ENCODE results near the gene SCAMP1. TPM values are rescaled to one million over a fixed set of nuclear protein-coding genes. Genes with fewer than 3 reads are reported as not detected.

SCAMP1 gene, protein sequence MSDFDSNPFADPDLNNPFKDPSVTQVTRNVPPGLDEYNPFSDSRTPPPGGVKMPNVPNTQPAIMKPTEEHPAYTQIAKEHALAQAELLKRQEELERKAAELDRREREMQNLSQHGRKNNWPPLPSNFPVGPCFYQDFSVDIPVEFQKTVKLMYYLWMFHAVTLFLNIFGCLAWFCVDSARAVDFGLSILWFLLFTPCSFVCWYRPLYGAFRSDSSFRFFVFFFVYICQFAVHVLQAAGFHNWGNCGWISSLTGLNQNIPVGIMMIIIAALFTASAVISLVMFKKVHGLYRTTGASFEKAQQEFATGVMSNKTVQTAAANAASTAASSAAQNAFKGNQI
- 10 to 100 TPM; 20.1 to 28.2 (median 23.6) TPM for total RNA-seq
- 1 to 10 TPM; 3.7 to 5.8 (median 5.2) TPM for polyA plus RNA-seq
- long read RNA-seq, donor 1, full-length matches to known transcripts: 8 of 8 reads
- long read RNA-seq, donor 1, partial matches to known transcripts: 0 of 8 reads
- long read RNA-seq, donor 1, other reads (novel, unspliced or antisense): 0 of 8 reads
- long read RNA-seq, donor 2, full-length matches to known transcripts: 4 of 4 reads
- long read RNA-seq, donor 2, partial matches to known transcripts: 0 of 4 reads
- long read RNA-seq, donor 2, other reads (novel, unspliced or antisense): 0 of 4 reads

DNA sequence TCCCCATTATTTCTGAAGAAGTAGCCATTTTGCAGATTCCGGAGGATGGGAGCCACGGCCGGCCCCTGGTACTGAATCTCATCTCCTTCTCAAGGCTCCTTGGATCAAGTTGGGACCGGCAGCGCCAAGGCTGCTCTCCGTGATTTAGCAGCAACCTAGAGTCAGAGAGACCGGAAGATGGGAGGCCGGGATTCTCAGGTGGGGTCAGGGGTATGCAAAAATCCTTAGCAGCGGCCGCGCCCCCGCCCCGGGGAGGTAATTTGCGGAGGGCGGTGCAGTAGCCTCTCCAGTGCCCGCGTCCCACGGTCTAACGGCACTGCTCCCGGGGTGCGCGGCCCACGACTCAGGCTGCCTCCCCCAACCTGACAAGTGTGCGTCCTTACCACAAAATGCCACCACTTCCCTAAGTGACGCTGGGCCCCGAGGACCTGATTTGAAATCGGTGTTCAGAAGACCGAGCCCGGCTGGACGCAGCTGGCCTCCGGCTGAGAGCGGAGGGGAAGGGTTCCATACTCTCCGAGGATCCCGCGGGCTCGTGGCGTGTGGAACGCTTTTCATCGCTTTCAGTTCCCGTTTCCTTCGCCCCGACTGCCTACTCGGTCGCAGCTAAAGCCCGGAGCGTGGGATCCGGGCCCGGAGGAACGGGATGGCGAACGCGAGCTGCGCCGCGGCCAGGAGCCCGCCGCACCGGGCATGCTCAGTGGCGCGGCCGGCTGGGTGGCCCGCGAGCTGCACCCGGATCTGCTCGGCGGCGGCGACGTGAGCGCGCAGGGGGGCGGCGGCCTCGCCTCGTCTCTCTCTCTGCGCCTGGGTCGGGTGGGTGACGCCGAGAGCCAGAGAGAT lies at the start of gene SCAMP1:
Gene SCAMP1 (plus strand): TSS at position 787 of the 843 bp plus-strand sequence. CDS start 55 bp downstream, at position 842.
- no peaks in the 10 kb centered on the region for H3K27me3 ChIP-seq (replicated peaks in 1 of 7)
- intact Hi-C loops (cut with DNase I; ENCODE audit: low total_unique reads): loop anchor here (2.0 kb wide), 1 partner anchor 65 kb away; the partner anchor contains the start of gene AP3B1
- TF ChIP-seq CTCF (IDR thresholded peaks at IDR 0.05 in 8 of 11, conservative IDR thresholded peaks at IDR 0.05 in 3 of 11) (peak in 10 of 11 experiments; percentile 7 to 81 (median 60)), POLR2A (IDR thresholded peaks at IDR 0.05) (peak; percentile 10 to 31 (median 23)), POLR2AphosphoS5 (IDR thresholded peaks at IDR 0.05) (peak; percentile 91 to 94 (median 93))
- peak; percentile 99 for DNase-seq
- H3K27ac ChIP-seq: peak within 1 kb of the TSS; percentile 88 to 96 (median 92)
- H3K36me3 ChIP-seq: peaks cover 0 to 12% (median 0%) of the 10 kb centered on the region in 6 donors
- H3K9me3 ChIP-seq: no peaks in the 10 kb centered on the region
- H3K4me1 ChIP-seq: peaks cover 18 to 60% (median 34%) of the 10 kb centered on the region in 6 donors
- WGBS, 5 donors: 0 to 1% (median 0%) methylated on average over 45 to 79 of the region's 79 CpGs
- peak within 1 kb of the TSS; percentile 83 to 99 (median 94) for H3K4me3 ChIP-seq

- H3K27ac ChIP-seq: no peak overlapping the region
- intact Hi-C loops (cut with DNase I; ENCODE audit: low total_unique reads): no loop called here
- 90 to 95% (median 92%) methylated on average over 5 of the region's 5 CpGs for WGBS, 5 donors
- H3K4me3 ChIP-seq: no peak overlapping the region
- no peaks in the 10 kb centered on the region for H3K36me3 ChIP-seq
- H3K27me3 ChIP-seq (replicated peaks in 1 of 7): peaks cover 0 to 6% (median 0%) of the 10 kb centered on the region in 7 donors
- H3K9me3 ChIP-seq: no peaks in the 10 kb centered on the region
- TF ChIP-seq CTCF (IDR thresholded peaks at IDR 0.05 in 8 of 11, conservative IDR thresholded peaks at IDR 0.05 in 3 of 11) (no peak), POLR2A (IDR thresholded peaks at IDR 0.05) (no peak), POLR2AphosphoS5 (IDR thresholded peaks at IDR 0.05) (no peak)
- DNase-seq: no peak
- H3K4me1 ChIP-seq: no peaks in the 10 kb centered on the region
These were observed 42.9 kb upstream of the SCAMP1 start for GRCh38 chr5:78317515-78317914.

GRCh38 chr5:78318337-78318736 lies 42.1 kb upstream of the SCAMP1 start:
- intact Hi-C loops (cut with DNase I; ENCODE audit: low total_unique reads): no loop called here
- WGBS, 5 donors: 94 to 98% (median 97%) methylated on average over 3 of the region's 3 CpGs
- TF ChIP-seq CTCF (IDR thresholded peaks at IDR 0.05 in 8 of 11, conservative IDR thresholded peaks at IDR 0.05 in 3 of 11) (no peak), POLR2A (IDR thresholded peaks at IDR 0.05) (no peak), POLR2AphosphoS5 (IDR thresholded peaks at IDR 0.05) (no peak)
- Histone ChIP-seq H3K4me1 (no peaks in the 10 kb centered on the region), H3K36me3 (no peaks in the 10 kb centered on the region), H3K9me3 (no peaks in the 10 kb centered on the region), H3K4me3 (no peak overlapping the region), H3K27ac (no peak overlapping the region), H3K27me3 (replicated peaks in 1 of 7) (no peaks in the 10 kb centered on the region)
- no peak for DNase-seq

All from spleen (tissue), 13 donors.